Measurements from ENCODE around the gene MTAP.

GRCh38 chr9:21982391-21982790 lies 180.0 kb downstream of the MTAP start:
- TF ChIP-seq CTCF (IDR thresholded peaks at IDR 0.05) (no peak), EP300 (IDR thresholded peaks at IDR 0.05) (no peak), POLR2AphosphoS5 (IDR thresholded peaks at IDR 0.05) (no peak)
